Measurements from ENCODE around the gene FHIT. TPM values are rescaled to one million over a fixed set of nuclear protein-coding genes. Genes with fewer than 3 reads are reported as not detected.

FHIT gene
- total RNA-seq, 1 experiment from 2014 or later: 3.6 TPM

- Histone ChIP-seq H3K4me3 (ENCODE audit: low read length) (no peak overlapping the region), H2AFZ (ENCODE audit: low read length) (no peak overlapping the region), H3K4me2 (ENCODE audit: low read length) (no peak overlapping the region), H3K9me3 (ENCODE audit: low read length) (no peaks in the 10 kb centered on the region), H3K9ac (ENCODE audit: low read length) (no peak overlapping the region), H3K79me2 (ENCODE audit: low read length) (no peaks in the 10 kb centered on the region), H3K36me3 (ENCODE audit: low read depth, low read length) (no peaks in the 10 kb centered on the region), H3K4me1 (ENCODE audit: insufficient read depth, low read length) (no peaks in the 10 kb centered on the region), H4K20me1 (ENCODE audit: low read length) (no peaks in the 10 kb centered on the region), H3K27me3 (ENCODE audit: low read length) (0 out of 2 replicates have a peak, but pooled peaks cover 3% of the 10 kb centered on the region), H3F3A (ENCODE audit: low read length, unreplicated experiment) (no peaks in the 10 kb centered on the region), H3K27ac (ENCODE audit: low read length) (no peak overlapping the region), H3K9me2 (replicated peaks; ENCODE audit: low read length) (no peaks in the 10 kb centered on the region)
- CTCF ChIA-PET: no interaction called here
- TF ChIP-seq EZH2 (IDR thresholded peaks at IDR 0.05; ENCODE audit: low read length, unreplicated experiment) (no peak), CTCF (conservative IDR thresholded peaks at IDR 0.05; ENCODE audit: low read depth, low read length) (no peak), EZH2phosphoT487 (IDR thresholded peaks at IDR 0.05; ENCODE audit: borderline replicate concordance, low read length) (no peak)
- POLR2A ChIA-PET (ENCODE audit: unreplicated experiment): no interaction called here
- intact Hi-C loops (cut with micrococcal nuclease): no loop called here
- ATAC-seq (no peak), DNase-seq (no peak)
- BruUV-seq (replicated peaks): no TSS peak
Observed at GRCh38 chr3:60220768-60221167, 1030.5 kb downstream of the FHIT start.

GRCh38 chr3:60219501-60219900 is 1031.8 kb downstream of the FHIT start:
- no peaks in the 10 kb centered on the region for H3K79me2 ChIP-seq (ENCODE audit: low read length)
- H3K36me3 ChIP-seq (ENCODE audit: low read depth, low read length): no peaks in the 10 kb centered on the region
- ChIA-PET POLR2A (ENCODE audit: unreplicated experiment) (no interaction called here), CTCF (no interaction called here)
- no peak overlapping the region for H3K9ac ChIP-seq (ENCODE audit: low read length)
- no peak for TF ChIP-seq EZH2phosphoT487 (IDR thresholded peaks at IDR 0.05; ENCODE audit: borderline replicate concordance, low read length)
- TF ChIP-seq EZH2 (IDR thresholded peaks at IDR 0.05; ENCODE audit: low read length, unreplicated experiment): no peak
- no peak for TF ChIP-seq CTCF (conservative IDR thresholded peaks at IDR 0.05; ENCODE audit: low read depth, low read length)
- H3K27me3 ChIP-seq (ENCODE audit: low read length): 0 out of 2 replicates have a peak, but pooled peaks cover 3% of the 10 kb centered on the region
- no peak for DNase-seq
- no peaks in the 10 kb centered on the region for H3K9me2 ChIP-seq (replicated peaks; ENCODE audit: low read length)
- no peaks in the 10 kb centered on the region for H3F3A ChIP-seq (ENCODE audit: low read length, unreplicated experiment)
- H3K4me3 ChIP-seq (ENCODE audit: low read length): no peak overlapping the region
- H3K4me1 ChIP-seq (ENCODE audit: insufficient read depth, low read length): no peaks in the 10 kb centered on the region
- H3K27ac ChIP-seq (ENCODE audit: low read length): no peak overlapping the region
- no peak overlapping the region for H3K4me2 ChIP-seq (ENCODE audit: low read length)
- BruUV-seq (replicated peaks): no TSS peak
- no peaks in the 10 kb centered on the region for H4K20me1 ChIP-seq (ENCODE audit: low read length)
- no peak overlapping the region for H2AFZ ChIP-seq (ENCODE audit: low read length)
- ATAC-seq: no peak
- intact Hi-C loops (cut with micrococcal nuclease): no loop called here
- no peaks in the 10 kb centered on the region for H3K9me3 ChIP-seq (ENCODE audit: low read length)

DNA sequence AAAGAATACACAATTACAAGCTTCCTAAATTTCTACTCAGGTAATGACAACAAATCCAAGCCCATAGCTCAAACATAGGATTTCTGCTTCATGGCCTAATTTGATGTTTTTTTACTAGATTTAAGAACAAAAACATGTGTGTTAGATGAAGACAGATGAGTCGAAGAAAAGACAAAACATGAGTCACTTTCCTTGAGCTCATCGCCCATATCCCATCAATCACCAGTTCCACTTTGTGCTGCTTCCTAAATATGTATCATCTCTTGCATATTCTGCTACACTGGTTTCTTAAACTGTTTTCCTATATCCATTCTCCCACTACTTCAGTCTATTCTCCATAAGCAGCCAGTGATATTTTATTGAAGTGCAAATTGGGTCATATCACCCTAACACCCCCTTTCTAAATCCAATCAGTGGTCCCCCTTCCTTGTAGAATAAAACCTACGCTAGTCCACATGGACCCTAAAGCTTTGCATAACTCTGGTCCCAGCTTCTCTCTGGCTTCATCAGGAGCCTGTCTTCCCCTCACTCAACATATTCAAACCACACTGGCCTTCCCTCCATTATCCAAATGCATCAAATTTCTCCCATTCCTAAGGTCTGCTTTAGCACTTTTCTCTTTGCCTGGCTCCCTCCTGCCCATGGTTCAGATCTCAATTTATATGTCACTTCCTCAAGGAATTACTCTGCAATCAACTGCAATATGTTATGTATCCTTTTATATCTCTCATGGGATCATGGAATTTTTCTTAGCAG is 1033.9 kb downstream of the FHIT start:
- H3K9ac ChIP-seq (ENCODE audit: low read length): no peak overlapping the region
- no peaks in the 10 kb centered on the region for H3K4me1 ChIP-seq (ENCODE audit: insufficient read depth, low read length)
- H3K36me3 ChIP-seq (ENCODE audit: low read depth, low read length): no peaks in the 10 kb centered on the region
- H3K79me2 ChIP-seq (ENCODE audit: low read length): no peaks in the 10 kb centered on the region
- CTCF ChIA-PET: no interaction called here
- H4K20me1 ChIP-seq (ENCODE audit: low read length): no peaks in the 10 kb centered on the region
- no peaks in the 10 kb centered on the region for H3K9me3 ChIP-seq (ENCODE audit: low read length)
- H3K9me2 ChIP-seq (replicated peaks; ENCODE audit: low read length): no peaks in the 10 kb centered on the region
- POLR2A ChIA-PET (ENCODE audit: unreplicated experiment): no interaction called here
- no peak overlapping the region for H3K27ac ChIP-seq (ENCODE audit: low read length)
- no peak for DNase-seq
- no peak for TF ChIP-seq EZH2 (IDR thresholded peaks at IDR 0.05; ENCODE audit: low read length, unreplicated experiment)
- no peak for TF ChIP-seq CTCF (conservative IDR thresholded peaks at IDR 0.05; ENCODE audit: low read depth, low read length)
- no peak for TF ChIP-seq EZH2phosphoT487 (IDR thresholded peaks at IDR 0.05; ENCODE audit: borderline replicate concordance, low read length)
- intact Hi-C loops (cut with micrococcal nuclease): no loop called here
- H2AFZ ChIP-seq (ENCODE audit: low read length): no peak overlapping the region
- no peak overlapping the region for H3K4me2 ChIP-seq (ENCODE audit: low read length)
- no peaks in the 10 kb centered on the region for H3F3A ChIP-seq (ENCODE audit: low read length, unreplicated experiment)
- no peak for ATAC-seq
- no peak overlapping the region for H3K4me3 ChIP-seq (ENCODE audit: low read length)
- BruUV-seq (replicated peaks): no TSS peak
- H3K27me3 ChIP-seq (ENCODE audit: low read length): no peaks in the 10 kb centered on the region

All from PC-3 (cell line).